GM12865 (cell line): Measurements from ENCODE around the gene NUDT16.

Source experiments
- DNase-seq: peaks from one replicate; pipeline ENCODE4 v3.0.0; 2010; ENCODE audit warnings: low read depth
- H3K4me3 ChIP-seq: 2 replicates; pipeline ENCODE4 v1.5.1; 2011; ENCODE audit warnings: mild to moderate bottlenecking, low read depth, low read length, control low read depth
- TF ChIP-seq, protein P1 (sequence below): IDR thresholded peaks from 2 replicates; pipeline ENCODE4 v1.5.1; 2011; ENCODE audit warnings: low read length, control low read depth, low read depth, inconsistent platforms; ENCODE audit not compliant: insufficient read depth; ENCODE audit errors: missing control alignments

Gene NUDT16

DNA sequence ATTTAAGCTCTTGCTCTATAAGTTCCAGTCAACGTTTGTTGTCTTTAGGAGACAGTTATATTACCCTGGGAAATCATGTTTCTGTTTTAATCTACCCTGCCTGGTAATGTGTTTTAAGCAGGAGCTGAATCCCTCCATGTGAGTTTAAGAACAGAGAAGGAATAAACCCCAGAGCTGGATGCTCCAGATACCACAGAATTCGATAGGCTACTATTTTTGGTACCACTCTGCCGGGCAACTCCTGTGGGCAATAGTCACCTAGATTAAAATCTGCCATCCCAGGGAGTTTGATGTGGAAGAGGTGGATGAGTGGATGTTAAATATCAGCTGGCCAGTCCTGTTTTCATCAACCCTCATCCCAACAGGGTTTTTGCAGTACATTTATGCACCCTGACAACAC is 20.4 kb downstream of the NUDT16 start:
- no peak overlapping the region for H3K4me3 ChIP-seq
- no peak for DNase-seq
- TF ChIP-seq, protein P1, sequence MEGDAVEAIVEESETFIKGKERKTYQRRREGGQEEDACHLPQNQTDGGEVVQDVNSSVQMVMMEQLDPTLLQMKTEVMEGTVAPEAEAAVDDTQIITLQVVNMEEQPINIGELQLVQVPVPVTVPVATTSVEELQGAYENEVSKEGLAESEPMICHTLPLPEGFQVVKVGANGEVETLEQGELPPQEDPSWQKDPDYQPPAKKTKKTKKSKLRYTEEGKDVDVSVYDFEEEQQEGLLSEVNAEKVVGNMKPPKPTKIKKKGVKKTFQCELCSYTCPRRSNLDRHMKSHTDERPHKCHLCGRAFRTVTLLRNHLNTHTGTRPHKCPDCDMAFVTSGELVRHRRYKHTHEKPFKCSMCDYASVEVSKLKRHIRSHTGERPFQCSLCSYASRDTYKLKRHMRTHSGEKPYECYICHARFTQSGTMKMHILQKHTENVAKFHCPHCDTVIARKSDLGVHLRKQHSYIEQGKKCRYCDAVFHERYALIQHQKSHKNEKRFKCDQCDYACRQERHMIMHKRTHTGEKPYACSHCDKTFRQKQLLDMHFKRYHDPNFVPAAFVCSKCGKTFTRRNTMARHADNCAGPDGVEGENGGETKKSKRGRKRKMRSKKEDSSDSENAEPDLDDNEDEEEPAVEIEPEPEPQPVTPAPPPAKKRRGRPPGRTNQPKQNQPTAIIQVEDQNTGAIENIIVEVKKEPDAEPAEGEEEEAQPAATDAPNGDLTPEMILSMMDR: no peak

DNA sequence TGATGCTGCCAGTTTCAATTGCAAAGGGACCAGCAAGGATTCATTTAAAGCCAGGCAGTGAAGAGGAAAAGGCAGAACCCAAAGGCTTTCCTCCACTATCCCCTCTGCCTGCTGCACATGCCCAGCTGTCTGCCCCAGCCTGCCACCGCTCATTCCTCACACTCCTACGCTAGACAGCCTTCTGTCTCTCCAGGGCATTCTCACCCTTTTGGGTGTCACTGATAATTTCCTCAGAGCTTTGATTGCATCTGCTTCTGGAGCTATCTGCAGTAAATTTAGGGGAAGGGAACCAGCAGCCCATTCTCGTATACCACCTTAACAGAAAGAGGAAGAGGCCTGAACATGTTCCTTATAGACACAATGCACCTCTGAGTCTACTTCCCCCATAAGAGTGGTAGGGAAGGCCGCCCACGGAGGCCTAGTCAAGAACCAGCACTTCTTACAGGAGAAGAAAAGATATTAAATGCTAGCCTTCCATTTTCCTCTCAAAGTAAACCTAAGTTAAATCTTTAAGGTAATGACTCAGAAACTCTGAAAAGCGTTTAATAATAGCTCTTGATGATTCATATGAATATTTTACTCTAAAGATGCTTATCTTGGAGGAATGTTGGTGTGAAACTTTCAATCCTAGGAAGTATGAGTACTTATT is 20.9 kb downstream of the NUDT16 start:
- TF ChIP-seq, protein P1: no peak
- no peak for DNase-seq
- no peak overlapping the region for H3K4me3 ChIP-seq

DNA sequence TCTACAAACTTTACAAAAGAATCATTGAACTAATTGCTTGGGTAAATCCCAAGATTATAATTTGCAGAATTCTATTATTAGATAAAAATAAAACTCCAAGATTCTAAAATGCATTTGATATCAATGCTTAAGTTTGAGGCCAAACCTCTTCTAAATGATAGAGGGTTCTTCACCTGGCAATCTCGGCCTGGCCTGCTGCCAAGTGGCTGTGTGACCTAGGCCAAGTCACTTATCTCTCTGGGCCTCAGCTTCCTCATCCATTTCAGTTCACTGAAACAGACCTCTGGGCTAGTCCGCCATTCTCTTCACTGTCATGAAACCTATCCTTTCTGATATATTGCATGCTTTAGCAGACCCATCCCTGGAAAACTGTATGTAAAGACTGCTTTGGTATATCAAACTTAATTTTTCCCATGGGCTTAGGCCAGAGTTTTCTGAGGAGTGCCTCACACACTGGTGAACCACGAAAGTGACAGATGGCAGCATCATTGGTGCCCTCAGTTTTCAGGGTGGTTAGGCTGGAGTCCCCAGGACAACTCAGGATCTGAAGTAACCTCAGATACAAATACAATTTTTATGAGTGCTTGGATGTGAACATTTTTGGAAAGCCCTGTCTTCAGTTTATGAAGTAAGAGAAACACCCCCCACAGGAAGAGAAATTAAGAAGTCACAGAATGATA is 21.8 kb downstream of the NUDT16 start:
- H3K4me3 ChIP-seq: no peak overlapping the region
- DNase-seq: no peak
- TF ChIP-seq, protein P1: no peak

- TF ChIP-seq, protein P1: no peak
- no peak overlapping the region for H3K4me3 ChIP-seq
- no peak for DNase-seq
These were observed 23.8 kb downstream of the NUDT16 start for GRCh38 chr3:131405411-131405810.

GRCh38 chr3:131406274-131406673 is 24.7 kb downstream of the NUDT16 start:
- TF ChIP-seq, protein P1: no peak
- no peak overlapping the region for H3K4me3 ChIP-seq

GRCh38 chr3:131417751-131418150 is 36.2 kb downstream of the NUDT16 start:
- no peak for DNase-seq
- no peak overlapping the region for H3K4me3 ChIP-seq
- TF ChIP-seq, protein P1: no peak

More at GRCh38 chr3:131406274-131406673, 24.7 kb downstream of the NUDT16 start:
- no peak for DNase-seq
